Measurements from ENCODE around the gene DNAH7.

GRCh38 chr2:196066291-196067087, 2.1 kb downstream of the DNAH7 start:
- no peak for TF ChIP-seq REST (IDR thresholded peaks at IDR 0.05; ENCODE audit: low read depth, low read length)
- TF ChIP-seq PBX3 (IDR thresholded peaks at IDR 0.05; ENCODE audit: insufficient replicate concordance, low read depth, low read length) = no peak
- no peak for TF ChIP-seq POLR2AphosphoS5 (IDR thresholded peaks at IDR 0.05; ENCODE audit: low read length)
- no peak for TF ChIP-seq ATF2 (IDR thresholded peaks at IDR 0.05; ENCODE audit: low read length)
- no peak for TF ChIP-seq TCF7 (IDR thresholded peaks at IDR 0.05; ENCODE audit: borderline replicate concordance)
- no peak for TF ChIP-seq POLR2A (IDR thresholded peaks at IDR 0.05; ENCODE audit: low read depth, low read length)
- TF ChIP-seq ZNF384 (IDR thresholded peaks at IDR 0.05; ENCODE audit: borderline replicate concordance, low read depth, low read length) = no peak
- TF ChIP-seq HDAC2 (IDR thresholded peaks at IDR 0.05) = no peak
- TF ChIP-seq PAX8 (IDR thresholded peaks at IDR 0.05) = no peak
- no peak for TF ChIP-seq ZBED1 (IDR thresholded peaks at IDR 0.05; ENCODE audit: borderline replicate concordance)
- TF ChIP-seq CTCF (IDR thresholded peaks at IDR 0.05 in 2 of 3, conservative IDR thresholded peaks at IDR 0.05 in 1 of 3; ENCODE audit: control insufficient read depth in 2 of 3, extremely low read depth in 1 of 3, insufficient read depth in 1 of 3, low read depth in 3 of 3, low read length in 3 of 3) = peak; percentile 46 to 63 (median 52); a peak in 5 of 6 replicates
- peak; percentile 69; the same call in 1 of the 2 replicates for TF ChIP-seq SMC3 (IDR thresholded peaks at IDR 0.05; ENCODE audit: borderline replicate concordance, low read length)
- no peak for TF ChIP-seq RCOR1 (conservative IDR thresholded peaks at IDR 0.05; ENCODE audit: low read depth, low read length)
